Astrocyte of the cerebellum (primary cell): ENCODE data around the gene SAFB2.

Experiments used
- DNase-seq: peaks from one replicate; pipeline ENCODE4 v3.0.0-alpha.2; 2011; ENCODE audit warnings: low read depth
- H3K4me3 ChIP-seq: 2 replicates; pipeline ENCODE4 v1.5.1; 2011; ENCODE audit warnings: mild to moderate bottlenecking, low read depth, low read length, moderate library complexity
- in situ Hi-C: cut with HindIII; loops from 2 replicates; pipeline ENCODE4 v1.10.0; 2017; ENCODE audit warnings: low sequenced_read_pairs
- TF ChIP-seq, protein P1 (sequence below): IDR thresholded peaks from 2 replicates; pipeline ENCODE4 v1.5.1; 2012; ENCODE audit warnings: low read length, low read depth, moderate library complexity, mild to moderate bottlenecking; ENCODE audit errors: missing control alignments

The SAFB2 gene

GRCh38 chr19:5622465-5623396 lies at the start of gene SAFB2, which contains the start of gene SAFB:
Gene SAFB2 (minus strand): TSS chr19:5622776. CDS start chr19:5622715, 61 bp downstream.
Gene SAFB (plus strand): TSS chr19:5623083. CDS start chr19:5623206, 123 bp downstream.
- TF ChIP-seq, protein P1, sequence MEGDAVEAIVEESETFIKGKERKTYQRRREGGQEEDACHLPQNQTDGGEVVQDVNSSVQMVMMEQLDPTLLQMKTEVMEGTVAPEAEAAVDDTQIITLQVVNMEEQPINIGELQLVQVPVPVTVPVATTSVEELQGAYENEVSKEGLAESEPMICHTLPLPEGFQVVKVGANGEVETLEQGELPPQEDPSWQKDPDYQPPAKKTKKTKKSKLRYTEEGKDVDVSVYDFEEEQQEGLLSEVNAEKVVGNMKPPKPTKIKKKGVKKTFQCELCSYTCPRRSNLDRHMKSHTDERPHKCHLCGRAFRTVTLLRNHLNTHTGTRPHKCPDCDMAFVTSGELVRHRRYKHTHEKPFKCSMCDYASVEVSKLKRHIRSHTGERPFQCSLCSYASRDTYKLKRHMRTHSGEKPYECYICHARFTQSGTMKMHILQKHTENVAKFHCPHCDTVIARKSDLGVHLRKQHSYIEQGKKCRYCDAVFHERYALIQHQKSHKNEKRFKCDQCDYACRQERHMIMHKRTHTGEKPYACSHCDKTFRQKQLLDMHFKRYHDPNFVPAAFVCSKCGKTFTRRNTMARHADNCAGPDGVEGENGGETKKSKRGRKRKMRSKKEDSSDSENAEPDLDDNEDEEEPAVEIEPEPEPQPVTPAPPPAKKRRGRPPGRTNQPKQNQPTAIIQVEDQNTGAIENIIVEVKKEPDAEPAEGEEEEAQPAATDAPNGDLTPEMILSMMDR = no peak
- in situ Hi-C loops = no loop called here
- DNase-seq = peak; percentile 99
- H3K4me3 ChIP-seq = peak within 1 kb of the TSS; percentile 88

GRCh38 chr19:5671600-5671999 lies 49.0 kb upstream of the SAFB2 start:
- DNase-seq = no peak
- H3K4me3 ChIP-seq = no peak overlapping the region
- in situ Hi-C loops = no loop called here
- TF ChIP-seq, protein P1 = no peak

GRCh38 chr19:5669212-5669611 lies 46.6 kb upstream of the SAFB2 start:
- no peak for DNase-seq
- in situ Hi-C loops = no loop called here

GRCh38 chr19:5667751-5668271 lies 45.2 kb upstream of the SAFB2 start:
- H3K4me3 ChIP-seq = no peak overlapping the region
- TF ChIP-seq, protein P1 = no peak
- no peak for DNase-seq
- in situ Hi-C loops = no loop called here

More at GRCh38 chr19:5669212-5669611, 46.6 kb upstream of the SAFB2 start:
- H3K4me3 ChIP-seq = no peak overlapping the region
- TF ChIP-seq, protein P1 = no peak

DNA sequence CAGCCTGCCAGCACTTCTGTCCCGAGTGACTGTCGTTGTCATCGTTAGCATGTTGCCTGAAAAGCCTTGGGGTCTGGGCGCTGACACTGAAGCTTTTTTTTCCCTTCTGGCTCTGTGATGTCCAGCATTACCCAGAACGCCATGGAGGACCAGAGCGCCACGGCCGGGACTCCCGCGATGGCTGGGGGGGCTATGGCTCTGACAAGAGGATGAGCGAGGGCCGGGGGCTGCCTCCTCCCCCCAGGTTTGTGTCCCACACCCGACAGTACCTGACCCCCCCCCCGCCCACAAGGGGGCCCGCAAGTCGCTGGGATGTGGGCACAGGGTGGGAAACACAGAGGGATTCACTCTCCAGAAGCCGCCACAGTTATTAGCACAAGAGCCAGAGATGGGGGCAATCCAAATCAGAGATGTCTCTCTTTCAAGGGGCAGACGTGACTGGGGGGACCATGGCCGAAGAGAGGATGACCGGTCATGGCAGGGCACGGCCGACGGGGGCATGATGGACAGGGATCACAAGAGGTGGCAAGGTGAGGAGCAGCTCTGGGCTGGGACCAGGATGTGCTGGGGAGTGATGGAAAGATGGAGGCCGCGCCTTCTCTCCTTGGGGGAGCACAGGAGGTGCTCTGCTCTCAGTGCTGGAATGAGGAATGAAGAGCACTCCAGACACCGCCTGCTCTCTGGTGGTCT lies 44.5 kb upstream of the SAFB2 start:
- TF ChIP-seq, protein P1 = no peak
- DNase-seq = no peak
- H3K4me3 ChIP-seq = no peak overlapping the region
- in situ Hi-C loops = no loop called here

- in situ Hi-C loops = no loop called here
- DNase-seq = peak; percentile 19
These were observed 43.4 kb upstream of the SAFB2 start for GRCh38 chr19:5665781-5666513.

More at GRCh38 chr19:5665781-5666513, 43.4 kb upstream of the SAFB2 start:
- TF ChIP-seq, protein P1 = peak; percentile 27
- no peak overlapping the region for H3K4me3 ChIP-seq
